ENCODE results near the gene FBN1.

Gene FBN1

GRCh38 chr15:48388910-48389309, 256.6 kb downstream of the FBN1 start:
- no peak for DNase-seq

GRCh38 chr15:48388016-48388851, 257.3 kb downstream of the FBN1 start:
- DNase-seq, result no peak

- DNase-seq, result no peak
Observed at GRCh38 chr15:48385031-48385830, 260.3 kb downstream of the FBN1 start.

- no peak for DNase-seq
Observed at GRCh38 chr15:48384616-48385015, 260.9 kb downstream of the FBN1 start.

- DNase-seq, result no peak
Observed at GRCh38 chr15:48383031-48383430, 262.5 kb downstream of the FBN1 start.

GRCh38 chr15:48381861-48382260, 263.6 kb downstream of the FBN1 start:
- no peak for DNase-seq

GRCh38 chr15:48380198-48380597, 265.3 kb downstream of the FBN1 start:
- no peak for DNase-seq

GRCh38 chr15:48375767-48376166, 269.7 kb downstream of the FBN1 start:
- DNase-seq, result no peak

GRCh38 chr15:48374472-48374871, 271.0 kb downstream of the FBN1 start:
- no peak for DNase-seq

- DNase-seq, result no peak
Observed at GRCh38 chr15:48373821-48374451, 271.6 kb downstream of the FBN1 start.

GRCh38 chr15:48371961-48372360, 273.5 kb downstream of the FBN1 start:
- DNase-seq, result no peak

- no peak for DNase-seq
Observed at GRCh38 chr15:48371550-48371949, 274.0 kb downstream of the FBN1 start.

- DNase-seq, result no peak
Observed at GRCh38 chr15:48370460-48370859, 275.0 kb downstream of the FBN1 start.

- DNase-seq, result no peak
Observed at GRCh38 chr15:48367483-48367882, 278.0 kb downstream of the FBN1 start.

- DNase-seq, result no peak
Observed at GRCh38 chr15:48366584-48367312, 278.8 kb downstream of the FBN1 start.

GRCh38 chr15:48365575-48365974, 279.9 kb downstream of the FBN1 start:
- DNase-seq, result no peak

GRCh38 chr15:48363474-48363873, 282.0 kb downstream of the FBN1 start:
- no peak for DNase-seq

- DNase-seq, result no peak
Observed at GRCh38 chr15:48361685-48362084, 283.8 kb downstream of the FBN1 start.

- DNase-seq, result no peak
Observed at GRCh38 chr15:48360841-48361240, 284.7 kb downstream of the FBN1 start.
